NCI-H1694 (cell line): ENCODE results near the gene PACSIN1.

Experiments used
- DNase-seq: peaks from one replicate; lab custom pipeline; 2025; lab: John Stamatoyannopoulos, UW

The PACSIN1 gene

GRCh38 chr6:34581561-34581920 lies 115.7 kb downstream of the PACSIN1 start:
- no peak for DNase-seq

GRCh38 chr6:34583461-34583860 lies 117.6 kb downstream of the PACSIN1 start:
- DNase-seq = no peak

- DNase-seq = no peak
These were observed 118.2 kb downstream of the PACSIN1 start for GRCh38 chr6:34583861-34584604.

GRCh38 chr6:34584694-34585093 lies 118.8 kb downstream of the PACSIN1 start:
- DNase-seq = no peak
